Smooth muscle cell (in vitro differentiated cells): ENCODE data around the gene NFU1. TPM values are rescaled to one million over a fixed set of nuclear protein-coding genes. Genes with fewer than 3 reads are reported as not detected.

Source experiments
- DNase-seq: peaks from one replicate; lab custom pipeline; 2025; ENCODE audit not compliant: unreplicated experiment; lab: John Stamatoyannopoulos, UW
- H2AFZ ChIP-seq: fragments of 200-600 bp; sonication (generic); 2 replicates; pipeline ENCODE4 v1.6.0; 2016; ENCODE audit warnings: antibody characterized with exemption, low read depth, mild to moderate bottlenecking
- H3F3A ChIP-seq: fragments of 200-600 bp; sonication (generic); 2 replicates; pipeline ENCODE4 v1.6.0; 2017; ENCODE audit warnings: antibody characterized with exemption, low read depth
- H3K27ac ChIP-seq: fragments of 200-600 bp; sonication (generic); 2 replicates; pipeline ENCODE4 v1.5.1; 2016; ENCODE audit warnings: low read depth, mild to moderate bottlenecking
- H3K27me3 ChIP-seq: fragments of 200-600 bp; sonication (generic); 2 replicates; pipeline ENCODE4 v1.6.1; 2016; ENCODE audit warnings: low read depth, mild to moderate bottlenecking
- H3K36me3 ChIP-seq: fragments of 200-600 bp; sonication (generic); 2 replicates; pipeline ENCODE4 v1.5.1; 2016; ENCODE audit warnings: low read depth
- H3K4me1 ChIP-seq: fragments of 200-600 bp; sonication (generic); 2 replicates; pipeline ENCODE4 v1.5.1; 2016; ENCODE audit warnings: low read depth
- H3K4me2 ChIP-seq: fragments of 200-600 bp; sonication (generic); 2 replicates; pipeline ENCODE4 v1.6.0; 2016; ENCODE audit warnings: mild to moderate bottlenecking
- H3K4me3 ChIP-seq: fragments of 200-600 bp; sonication (generic); 2 replicates; pipeline ENCODE4 v1.5.1; 2016; ENCODE audit warnings: mild to moderate bottlenecking
- H3K79me2 ChIP-seq: fragments of 200-600 bp; sonication (generic); 2 replicates; pipeline ENCODE4 v1.6.0; 2016; ENCODE audit warnings: low read depth, mild to moderate bottlenecking
- H3K9ac ChIP-seq: fragments of 200-600 bp; sonication (generic); 2 replicates; pipeline ENCODE4 v1.6.0; 2016; ENCODE audit warnings: low read depth
- H3K9me3 ChIP-seq: fragments of 200-600 bp; sonication (generic); replicated peaks from 2 replicates; pipeline ENCODE4 v1.5.1; 2016; ENCODE audit warnings: low read depth
- H4K20me1 ChIP-seq: fragments of 200-600 bp; sonication (generic); 2 replicates; pipeline ENCODE4 v1.6.0; 2016; ENCODE audit warnings: low read depth
- CTCF ChIP-seq: fragments of 200-600 bp; sonication (generic); IDR thresholded peaks from 2 replicates; pipeline ENCODE4 v1.5.1; 2017; ENCODE audit warnings: borderline replicate concordance, mild to moderate bottlenecking, antibody characterized with exemption; ENCODE audit not compliant: insufficient read depth, poor library complexity, severe bottlenecking
- WGBS: methylation state at CpG from one replicate; pipeline ENCODE4 v1.1.7; 2016; ENCODE audit warnings: low lambda C conversion rate; 5-methylcytosine and 5-hydroxymethylcytosine counted together
- polyA plus RNA-seq: library from polyadenylated mRNA; unstranded; fragments of >200 nt; fragmentation: Nextera tagmentation; extraction: Ambion mirVana; gene quantifications from 2 replicates; pipeline ENCODE4 v1.2.1, GENCODE V29; 2016
- total RNA-seq: library from RNA; depleted of rRNA; stranded (reverse); fragments of >200 nt; gene quantifications from 2 replicates; pipeline ENCODE4 v1.2.3, GENCODE V29; 2014

The NFU1 gene
- total and polyA plus RNA-seq, 2 experiments from 2014 or later, result 43.0 to 62.0 TPM

GRCh38 chr2:69380072-69380917, 56.9 kb downstream of the NFU1 start:
- no peak for DNase-seq

GRCh38 chr2:69376403-69376802, 60.8 kb downstream of the NFU1 start:
- Histone ChIP-seq H3K4me3 (no peak overlapping the region), H3K79me2 (peaks cover 97% of the 10 kb centered on the region), H3F3A (peaks cover 22% of the 10 kb centered on the region), H3K4me1 (no peaks in the 10 kb centered on the region), H3K9ac (no peak overlapping the region), H2AFZ (no peak overlapping the region), H4K20me1 (peaks cover 99% of the 10 kb centered on the region), H3K27ac (peak overlapping the region; percentile 12), H3K36me3 (peaks cover 5% of the 10 kb centered on the region), H3K9me3 (no peaks in the 10 kb centered on the region), H3K27me3 (no peaks in the 10 kb centered on the region), H3K4me2 (no peak overlapping the region)
- no peak for DNase-seq
- no peak for TF ChIP-seq CTCF
- WGBS, result 87% methylated on average over 6 of the region's 6 CpGs

More at GRCh38 chr2:69380072-69380917, 56.9 kb downstream of the NFU1 start:
- H3K4me3 ChIP-seq, result no peak overlapping the region
- no peak overlapping the region for H2AFZ ChIP-seq
- peaks cover 14% of the 10 kb centered on the region for H3F3A ChIP-seq
- peaks cover 100% of the 10 kb centered on the region for H3K79me2 ChIP-seq
- H3K27ac ChIP-seq, result peak overlapping the region; percentile 58
- H3K4me2 ChIP-seq, result no peak overlapping the region
- H3K4me1 ChIP-seq, result peaks cover 13% of the 10 kb centered on the region
- H3K9ac ChIP-seq, result no peak overlapping the region
- no peaks in the 10 kb centered on the region for H3K27me3 ChIP-seq
- H3K9me3 ChIP-seq, result no peaks in the 10 kb centered on the region
- 96% methylated on average over 12 of the region's 12 CpGs for WGBS
- peaks cover 100% of the 10 kb centered on the region for H4K20me1 ChIP-seq
- TF ChIP-seq CTCF, result no peak
- H3K36me3 ChIP-seq, result no peaks in the 10 kb centered on the region

- no peak overlapping the region for H3K9ac ChIP-seq
- no peaks in the 10 kb centered on the region for H3K9me3 ChIP-seq
- H3K4me2 ChIP-seq, result no peak overlapping the region
- no peak overlapping the region for H3K27ac ChIP-seq
- no peak overlapping the region for H2AFZ ChIP-seq
- DNase-seq, result no peak
- 80% methylated on average over 8 of the region's 8 CpGs for WGBS
- H4K20me1 ChIP-seq, result peaks cover 99% of the 10 kb centered on the region
- H3K4me3 ChIP-seq, result no peak overlapping the region
- H3F3A ChIP-seq, result peaks cover 22% of the 10 kb centered on the region
- no peaks in the 10 kb centered on the region for H3K4me1 ChIP-seq
- H3K79me2 ChIP-seq, result peaks cover 97% of the 10 kb centered on the region
- TF ChIP-seq CTCF, result peak; percentile 54
- H3K36me3 ChIP-seq, result peaks cover 5% of the 10 kb centered on the region
- H3K27me3 ChIP-seq, result no peaks in the 10 kb centered on the region
Measured at GRCh38 chr2:69375494-69376353, 61.5 kb downstream of the NFU1 start.
